ENCODE results near the gene ZIM2. TPM values are rescaled to one million over a fixed set of nuclear protein-coding genes. Genes with fewer than 3 reads are reported as not detected.

ZIM2 gene
- total and polyA plus RNA-seq, 2 experiments from 2014 or later = not detected

GRCh38 chr19:56746367-56746766 lies 94.2 kb downstream of the ZIM2 start:
- H3K36me3 Mint-ChIP-seq (ENCODE audit: low read depth) = peaks cover 47% of the 10 kb centered on the region
- ATAC-seq = no peak
- no peaks in the 10 kb centered on the region for H3K4me1 Mint-ChIP-seq

GRCh38 chr19:56740501-56740900 lies 100.0 kb downstream of the ZIM2 start:
- no peak overlapping the region for H3K27ac Mint-ChIP-seq
- ATAC-seq = no peak
- H3K79me2 ChIP-seq (replicated peaks; ENCODE audit: insufficient read depth) = no peaks in the 10 kb centered on the region
- TF ChIP-seq POLR2AphosphoS5 (IDR thresholded peaks at IDR 0.05; ENCODE audit: low read depth) = no peak
- TF ChIP-seq, protein P1, sequence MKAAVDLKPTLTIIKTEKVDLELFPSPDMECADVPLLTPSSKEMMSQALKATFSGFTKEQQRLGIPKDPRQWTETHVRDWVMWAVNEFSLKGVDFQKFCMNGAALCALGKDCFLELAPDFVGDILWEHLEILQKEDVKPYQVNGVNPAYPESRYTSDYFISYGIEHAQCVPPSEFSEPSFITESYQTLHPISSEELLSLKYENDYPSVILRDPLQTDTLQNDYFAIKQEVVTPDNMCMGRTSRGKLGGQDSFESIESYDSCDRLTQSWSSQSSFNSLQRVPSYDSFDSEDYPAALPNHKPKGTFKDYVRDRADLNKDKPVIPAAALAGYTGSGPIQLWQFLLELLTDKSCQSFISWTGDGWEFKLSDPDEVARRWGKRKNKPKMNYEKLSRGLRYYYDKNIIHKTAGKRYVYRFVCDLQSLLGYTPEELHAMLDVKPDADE (IDR thresholded peaks at IDR 0.05) = no peak
- no peak for TF ChIP-seq ZNF331 (CRISPR knock-in tag; IDR thresholded peaks at IDR 0.05; ENCODE audit: low read depth)
- no peak for TF ChIP-seq JUNB (IDR thresholded peaks at IDR 0.05; ENCODE audit: unreplicated experiment)
- no peak for TF ChIP-seq STAT1 (IDR thresholded peaks at IDR 0.05; ENCODE audit: unreplicated experiment)
- TF ChIP-seq, protein P2, sequence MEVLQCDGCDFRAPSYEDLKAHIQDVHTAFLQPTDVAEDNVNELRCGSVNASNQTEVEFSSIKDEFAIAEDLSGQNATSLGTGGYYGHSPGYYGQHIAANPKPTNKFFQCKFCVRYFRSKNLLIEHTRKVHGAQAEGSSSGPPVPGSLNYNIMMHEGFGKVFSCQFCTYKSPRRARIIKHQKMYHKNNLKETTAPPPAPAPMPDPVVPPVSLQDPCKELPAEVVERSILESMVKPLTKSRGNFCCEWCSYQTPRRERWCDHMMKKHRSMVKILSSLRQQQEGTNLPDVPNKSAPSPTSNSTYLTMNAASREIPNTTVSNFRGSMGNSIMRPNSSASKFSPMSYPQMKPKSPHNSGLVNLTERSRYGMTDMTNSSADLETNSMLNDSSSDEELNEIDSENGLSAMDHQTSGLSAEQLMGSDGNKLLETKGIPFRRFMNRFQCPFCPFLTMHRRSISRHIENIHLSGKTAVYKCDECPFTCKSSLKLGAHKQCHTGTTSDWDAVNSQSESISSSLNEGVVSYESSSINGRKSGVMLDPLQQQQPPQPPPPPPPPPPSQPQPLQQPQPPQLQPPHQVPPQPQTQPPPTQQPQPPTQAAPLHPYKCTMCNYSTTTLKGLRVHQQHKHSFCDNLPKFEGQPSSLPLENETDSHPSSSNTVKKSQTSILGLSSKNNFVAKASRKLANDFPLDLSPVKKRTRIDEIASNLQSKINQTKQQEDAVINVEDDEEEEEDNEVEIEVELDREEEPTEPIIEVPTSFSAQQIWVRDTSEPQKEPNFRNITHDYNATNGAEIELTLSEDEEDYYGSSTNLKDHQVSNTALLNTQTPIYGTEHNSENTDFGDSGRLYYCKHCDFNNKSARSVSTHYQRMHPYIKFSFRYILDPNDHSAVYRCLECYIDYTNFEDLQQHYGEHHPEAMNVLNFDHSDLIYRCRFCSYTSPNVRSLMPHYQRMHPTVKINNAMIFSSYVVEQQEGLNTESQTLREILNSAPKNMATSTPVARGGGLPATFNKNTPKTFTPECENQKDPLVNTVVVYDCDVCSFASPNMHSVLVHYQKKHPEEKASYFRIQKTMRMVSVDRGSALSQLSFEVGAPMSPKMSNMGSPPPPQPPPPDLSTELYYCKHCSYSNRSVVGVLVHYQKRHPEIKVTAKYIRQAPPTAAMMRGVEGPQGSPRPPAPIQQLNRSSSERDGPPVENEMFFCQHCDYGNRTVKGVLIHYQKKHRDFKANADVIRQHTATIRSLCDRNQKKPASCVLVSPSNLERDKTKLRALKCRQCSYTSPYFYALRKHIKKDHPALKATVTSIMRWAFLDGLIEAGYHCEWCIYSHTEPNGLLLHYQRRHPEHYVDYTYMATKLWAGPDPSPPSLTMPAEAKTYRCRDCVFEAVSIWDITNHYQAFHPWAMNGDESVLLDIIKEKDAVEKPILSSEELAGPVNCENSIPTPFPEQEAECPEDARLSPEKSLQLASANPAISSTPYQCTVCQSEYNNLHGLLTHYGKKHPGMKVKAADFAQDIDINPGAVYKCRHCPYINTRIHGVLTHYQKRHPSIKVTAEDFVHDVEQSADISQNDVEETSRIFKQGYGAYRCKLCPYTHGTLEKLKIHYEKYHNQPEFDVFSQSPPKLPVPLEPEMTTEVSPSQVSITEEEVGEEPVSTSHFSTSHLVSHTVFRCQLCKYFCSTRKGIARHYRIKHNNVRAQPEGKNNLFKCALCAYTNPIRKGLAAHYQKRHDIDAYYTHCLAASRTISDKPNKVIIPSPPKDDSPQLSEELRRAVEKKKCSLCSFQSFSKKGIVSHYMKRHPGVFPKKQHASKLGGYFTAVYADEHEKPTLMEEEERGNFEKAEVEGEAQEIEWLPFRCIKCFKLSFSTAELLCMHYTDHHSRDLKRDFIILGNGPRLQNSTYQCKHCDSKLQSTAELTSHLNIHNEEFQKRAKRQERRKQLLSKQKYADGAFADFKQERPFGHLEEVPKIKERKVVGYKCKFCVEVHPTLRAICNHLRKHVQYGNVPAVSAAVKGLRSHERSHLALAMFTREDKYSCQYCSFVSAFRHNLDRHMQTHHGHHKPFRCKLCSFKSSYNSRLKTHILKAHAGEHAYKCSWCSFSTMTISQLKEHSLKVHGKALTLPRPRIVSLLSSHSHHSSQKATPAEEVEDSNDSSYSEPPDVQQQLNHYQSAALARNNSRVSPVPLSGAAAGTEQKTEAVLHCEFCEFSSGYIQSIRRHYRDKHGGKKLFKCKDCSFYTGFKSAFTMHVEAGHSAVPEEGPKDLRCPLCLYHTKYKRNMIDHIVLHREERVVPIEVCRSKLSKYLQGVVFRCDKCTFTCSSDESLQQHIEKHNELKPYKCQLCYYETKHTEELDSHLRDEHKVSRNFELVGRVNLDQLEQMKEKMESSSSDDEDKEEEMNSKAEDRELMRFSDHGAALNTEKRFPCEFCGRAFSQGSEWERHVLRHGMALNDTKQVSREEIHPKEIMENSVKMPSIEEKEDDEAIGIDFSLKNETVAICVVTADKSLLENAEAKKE (CRISPR knock-in tag; IDR thresholded peaks at IDR 0.05) = no peak
- TF ChIP-seq EZH2phosphoT487 (IDR thresholded peaks at IDR 0.05; ENCODE audit: unreplicated experiment) = no peak
- no peak for TF ChIP-seq EZH2 (IDR thresholded peaks at IDR 0.05; ENCODE audit: low read depth, unreplicated experiment)
- TF ChIP-seq ZNF114 (CRISPR knock-in tag; IDR thresholded peaks at IDR 0.05) = no peak

More at GRCh38 chr19:56746367-56746766, 94.2 kb downstream of the ZIM2 start:
- no peaks in the 10 kb centered on the region for H3K27me3 ChIP-seq (ENCODE audit: insufficient read depth)
- Mint-ChIP-seq H3K4me3 (no peak overlapping the region; the same call in 2 of the 3 replicates), H3K27me3 (ENCODE audit: insufficient read depth, low read depth, poor library complexity) (peaks cover 5% of the 10 kb centered on the region), H3K9me3 (peaks cover 88% of the 10 kb centered on the region), H3K27ac (no peak overlapping the region)
- H3K4me3 ChIP-seq = no peak overlapping the region
- no peak for DNase-seq (ENCODE audit: low spot score)
- H3F3A ChIP-seq (replicated peaks; ENCODE audit: low read depth) = no peaks in the 10 kb centered on the region
- H3K79me2 ChIP-seq (replicated peaks; ENCODE audit: insufficient read depth) = no peaks in the 10 kb centered on the region
- H3K4me1 ChIP-seq (ENCODE audit: insufficient read depth) = no peaks in the 10 kb centered on the region
- no peaks in the 10 kb centered on the region for H3K9me2 ChIP-seq (ENCODE audit: insufficient read depth)
- no peak overlapping the region for H3K27ac ChIP-seq (ENCODE audit: low read depth)
- no peaks in the 10 kb centered on the region; the same call in 1 of the 2 replicates for H3K36me3 ChIP-seq (ENCODE audit: insufficient read depth)
- H2AFZ ChIP-seq = no peak overlapping the region
- no peak for TF ChIP-seq JUNB (IDR thresholded peaks at IDR 0.05; ENCODE audit: unreplicated experiment)
- no peak for TF ChIP-seq EZH2 (IDR thresholded peaks at IDR 0.05; ENCODE audit: low read depth, unreplicated experiment)
- no peak for TF ChIP-seq CTCF (conservative IDR thresholded peaks at IDR 0.05; ENCODE audit: low read depth in 2 of 2)
- TF ChIP-seq STAT1 (IDR thresholded peaks at IDR 0.05; ENCODE audit: unreplicated experiment) = no peak
- no peak for TF ChIP-seq ZNF114 (CRISPR knock-in tag; IDR thresholded peaks at IDR 0.05)
- TF ChIP-seq NANOG (IDR thresholded peaks at IDR 0.05; ENCODE audit: borderline replicate concordance) = no peak
- TF ChIP-seq EZH2phosphoT487 (IDR thresholded peaks at IDR 0.05; ENCODE audit: unreplicated experiment) = no peak
- no peaks in the 10 kb centered on the region for H4K20me1 ChIP-seq (replicated peaks; ENCODE audit: insufficient read depth)
- H3K4me2 ChIP-seq = no peak overlapping the region

More at GRCh38 chr19:56740501-56740900, 100.0 kb downstream of the ZIM2 start:
- Mint-ChIP-seq H3K9me3 (peaks cover 90% of the 10 kb centered on the region), H3K4me3 (no peak overlapping the region), H3K27me3 (ENCODE audit: insufficient read depth, low read depth, poor library complexity) (peaks cover 5% of the 10 kb centered on the region), H3K36me3 (ENCODE audit: low read depth) (peaks cover 41% of the 10 kb centered on the region), H3K4me1 (no peaks in the 10 kb centered on the region)
- Histone ChIP-seq H3K4me2 (no peak overlapping the region), H3K9me2 (ENCODE audit: insufficient read depth) (no peaks in the 10 kb centered on the region), H3K4me3 (no peak overlapping the region), H2AFZ (no peak overlapping the region), H3K36me3 (ENCODE audit: insufficient read depth) (no peaks in the 10 kb centered on the region), H3K4me1 (ENCODE audit: insufficient read depth) (no peaks in the 10 kb centered on the region), H3K27ac (ENCODE audit: low read depth) (no peak overlapping the region), H4K20me1 (replicated peaks; ENCODE audit: insufficient read depth) (no peaks in the 10 kb centered on the region), H3F3A (replicated peaks; ENCODE audit: low read depth) (no peaks in the 10 kb centered on the region), H3K27me3 (ENCODE audit: insufficient read depth) (no peaks in the 10 kb centered on the region)
- DNase-seq (ENCODE audit: low spot score) = no peak
